Heart right ventricle (tissue), 16 donors: ENCODE results near the gene UBAP1. TPM values are rescaled to one million over a fixed set of nuclear protein-coding genes. Genes with fewer than 3 reads are reported as not detected.
"Not testable (repeated sequence)": the region's sequence is repeated elsewhere in the genome, so short reads cannot be mapped to it uniquely, and the experiment has no call there.

Experiments used
- ATAC-seq, 8 donors: fragments of 200-7000 bp; cut with Tn5 transposase; one replicate each; pipeline ENCODE4 v1.9.1; 2020; ENCODE audit warnings: mild to moderate bottlenecking in 8 of 8, moderate library complexity in 8 of 8, moderate number of reproducible peaks in 1 of 8
- DNase-seq, 2 donors: peaks; one replicate each; pipeline ENCODE4 v3.0.0-alpha.2; 2020
- H3K27ac ChIP-seq, 10 donors: fragments of 200-600 bp; sonication (generic) in 2 of 10; one replicate each; pipeline versions ENCODE4 v1.5.0 to v1.8.0; 2020 to 2022; ENCODE audit warnings: mild to moderate bottlenecking in 3 of 10
- H3K27me3 ChIP-seq, 7 donors: fragments of 200-600 bp; one replicate each; pipeline ENCODE4 v1.8.0; 2021 to 2022; ENCODE audit warnings: mild to moderate bottlenecking in 2 of 7
- H3K36me3 ChIP-seq, 9 donors: fragments of 200-600 bp; sonication (generic) in 1 of 9; one replicate each; pipeline versions ENCODE4 v1.5.0 to v1.8.0; 2020 to 2022; ENCODE audit warnings: mild to moderate bottlenecking in 2 of 9
- H3K4me1 ChIP-seq, 9 donors: fragments of 200-600 bp; sonication (generic) in 1 of 9; one replicate each; pipeline versions ENCODE4 v1.5.0 to v1.8.0; 2020 to 2022; ENCODE audit warnings: mild to moderate bottlenecking in 4 of 9
- H3K4me3 ChIP-seq, 10 donors: fragments of 200-600 bp; sonication (generic) in 2 of 10; one replicate each; pipeline versions ENCODE4 v1.5.0 to v1.8.0; 2020 to 2022; ENCODE audit warnings: mild to moderate bottlenecking in 7 of 10, moderate library complexity in 2 of 10
- H3K9me3 ChIP-seq, 11 donors: fragments of 200-600 bp in 10 of 11; sonication (generic) in 2 of 11; one replicate each; pipeline versions ENCODE4 v1.5.0 to v1.8.0; 2013 to 2022; ENCODE audit warnings: mild to moderate bottlenecking in 2 of 11, control low read depth in 1 of 11, moderate library complexity in 1 of 11
- WGBS, 2 donors: extraction: QIAGEN DNeasy Blood & Tissue Kit; methylation state at CpG; one replicate each; pipeline ENCODE4 v1.1.7; 2013; ENCODE audit warnings: inconsistent platforms in 1 of 2; 5-methylcytosine and 5-hydroxymethylcytosine counted together
- intact Hi-C, 10 donors: fragments of 100-400 bp; cut with DNase I; formaldehyde crosslinking; loops; one replicate each; pipeline versions ENCODE4 v1.11.1 to v1.14.2; 2022
- long read RNA-seq, 3 donors: library from polyadenylated mRNA; unstranded; transcript quantifications; one replicate each; pipeline ENCODE4 v2.0.0, GENCODE V29; 2020 to 2021
- polyA plus RNA-seq, 2 donors: library from polyadenylated mRNA; stranded (reverse); fragments of 200-250 nt; gene quantifications; one replicate each; pipeline ENCODE4 v1.2.3, GENCODE V29; 2013
- total RNA-seq, 10 donors: library from RNA; stranded (reverse); fragmentation: NEBNext Ultra II Directional in 3 of 10; extraction: Animal tissue kit (Norgen Biotek cat#: 25700) in 3 of 10; gene quantifications; one replicate each; pipeline versions ENCODE4 v1.2.1 to v1.2.4, GENCODE V29; 2021 to 2023
- TF ChIP-seq, protein P1 (sequence below), 9 donors: fragments of 200-600 bp; sonication (generic) in 2 of 9; IDR thresholded peaks; one replicate each; pipeline versions ENCODE4 v1.5.0 to v1.8.0; 2021 to 2022; ENCODE audit warnings: antibody characterized with exemption in 9 of 9, mild to moderate bottlenecking in 5 of 9, moderate library complexity in 1 of 9
- donor health status: Arrhythmogenic right ventricular cardiomyopathy.
- donor health status: ischemic (EF 13 %, LVEDD 7.1; RV severe dilation, severe dysfunction).
- donor health status: healthy with polysubstance abuse.
- donor health status: DM: no; HTN: yes; CAD: no.
- donor health status: DM: no; HTN: no; CAD: no.
- donor health status: ischemic (EF 25% LVEDD 6.9; RV normal size, moderate dysfunction).
- donor health status: ischemic (EF 25% LVEDD 5.7; RV mildly dilated, moderate dysfunction).
- donor health status: healthy.
- donor health status: DM: yes; HTN: yes; CAD: no.
- donor health status: Ischemic cardiomyopathy.
- donor health status: ischemic (EF 35%, LVEDD 5.7; RV mildly dilated, moderate dysfunction).
- donor health status: nonischemic (EF 11% LVEDD 7.7; RV severe dilation, severe dysfunction).
- donor health status: DM: yes; HTN: yes; CAD: no.
- donor health status: PGD.
- donor health status: ischemic (EF 29% LVEDD 5.4; RV normal size, mild dysfunction).
- donor health status: nonischemic (EF 23%, LVEDD 6.1; RV moderate dilation, normal function).

The UBAP1 gene
- total RNA-seq (10 to 100 TPM; 39.5 to 54.2 (median 43.3) TPM), polyA plus RNA-seq (10 to 100 TPM; 18.4 to 41.1 TPM)
- long read RNA-seq, donor 1, transcript UBAP1-201 (7 exons, 2,735 nt): major isoform, 27 of 38 reads
- long read RNA-seq, donor 1, partial matches to known transcripts: 4 of 38 reads
- long read RNA-seq, donor 1, other reads (novel, unspliced or antisense): 5 of 38 reads
- long read RNA-seq, donor 2, transcript UBAP1-201 (7 exons, 2,735 nt): major isoform, 37 of 63 reads
- long read RNA-seq, donor 2, partial matches to known transcripts: 10 of 63 reads
- long read RNA-seq, donor 2, other reads (novel, unspliced or antisense): 15 of 63 reads
- long read RNA-seq, donor 3, transcript UBAP1-201 (7 exons, 2,735 nt): major isoform, 79 of 99 reads
- long read RNA-seq, donor 3, partial matches to known transcripts: 12 of 99 reads
- long read RNA-seq, donor 3, other reads (novel, unspliced or antisense): 5 of 99 reads

- Histone ChIP-seq H3K4me1 (peaks cover 0 to 35% (median 17%) of the 10 kb centered on the region in 9 donors), H3K36me3 (peaks cover 0 to 10% (median 0%) of the 10 kb centered on the region in 9 donors), H3K4me3 (peak within 1 kb of the TSS; percentile 62 to 90 (median 72)), H3K27ac (peak within 1 kb of the TSS; percentile 68 to 97 (median 92)), H3K9me3 (no peaks in the 10 kb centered on the region), H3K27me3 (no peaks in the 10 kb centered on the region)
- ATAC-seq (peak; percentile 98 to 100 (median 100)), DNase-seq (peak; percentile 95 to 97)
- intact Hi-C loops: loop anchor here in 8 of 10 donors (2.0 to 10.0 kb wide), 5 partner anchors 51 to 74 kb away; partner anchors contain the start of gene DCAF12 (in 5 of the 8)
- TF ChIP-seq, protein P1, sequence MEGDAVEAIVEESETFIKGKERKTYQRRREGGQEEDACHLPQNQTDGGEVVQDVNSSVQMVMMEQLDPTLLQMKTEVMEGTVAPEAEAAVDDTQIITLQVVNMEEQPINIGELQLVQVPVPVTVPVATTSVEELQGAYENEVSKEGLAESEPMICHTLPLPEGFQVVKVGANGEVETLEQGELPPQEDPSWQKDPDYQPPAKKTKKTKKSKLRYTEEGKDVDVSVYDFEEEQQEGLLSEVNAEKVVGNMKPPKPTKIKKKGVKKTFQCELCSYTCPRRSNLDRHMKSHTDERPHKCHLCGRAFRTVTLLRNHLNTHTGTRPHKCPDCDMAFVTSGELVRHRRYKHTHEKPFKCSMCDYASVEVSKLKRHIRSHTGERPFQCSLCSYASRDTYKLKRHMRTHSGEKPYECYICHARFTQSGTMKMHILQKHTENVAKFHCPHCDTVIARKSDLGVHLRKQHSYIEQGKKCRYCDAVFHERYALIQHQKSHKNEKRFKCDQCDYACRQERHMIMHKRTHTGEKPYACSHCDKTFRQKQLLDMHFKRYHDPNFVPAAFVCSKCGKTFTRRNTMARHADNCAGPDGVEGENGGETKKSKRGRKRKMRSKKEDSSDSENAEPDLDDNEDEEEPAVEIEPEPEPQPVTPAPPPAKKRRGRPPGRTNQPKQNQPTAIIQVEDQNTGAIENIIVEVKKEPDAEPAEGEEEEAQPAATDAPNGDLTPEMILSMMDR (IDR thresholded peaks at IDR 0.05): no peak
- WGBS, 2 donors: 1% methylated on average over 48 of the region's 48 CpGs
Observed at GRCh38 chr9:34178436-34179212, at the start of gene UBAP1. Gene UBAP1 (plus strand): TSS chr9:34179043. CDS start chr9:34220915, 41,872 bp downstream.

GRCh38 chr9:34131571-34131970, 47.3 kb upstream of the UBAP1 start:
- intact Hi-C loops: loop anchor here in 1 of 10 donors (10.0 kb wide), 1 partner anchor 63 kb away; no protein-coding TSS in a partner anchor
- WGBS, 2 donors: 94 to 95% methylated on average over 7 of the region's 7 CpGs

DNA sequence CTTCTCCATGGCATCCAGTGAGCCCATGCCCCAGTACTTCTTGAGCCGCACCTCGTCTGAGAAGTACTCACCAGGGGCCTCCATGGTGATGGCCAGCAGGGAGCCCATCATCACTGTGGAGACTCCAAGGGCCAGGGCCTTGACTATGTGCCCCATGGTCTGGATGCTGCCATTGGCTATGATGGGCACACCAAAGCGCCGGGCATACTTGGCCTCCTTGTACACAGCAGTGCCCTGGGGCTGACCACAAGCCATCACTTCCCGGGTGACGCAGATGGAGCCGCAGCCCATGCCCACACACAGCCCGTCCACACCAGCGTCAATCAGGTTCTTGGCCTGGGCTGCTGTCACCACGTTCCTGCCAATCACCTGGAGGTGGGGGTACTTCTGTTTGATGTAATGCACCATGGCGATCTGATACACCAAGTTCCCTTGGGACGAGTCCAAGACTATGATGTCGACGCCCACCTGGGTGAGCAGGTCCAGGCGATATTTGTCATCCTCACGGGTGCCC, 45.4 kb upstream of the UBAP1 start:
- H3K27me3 ChIP-seq: no peaks in the 10 kb centered on the region
- DNase-seq (no peak), ATAC-seq (no peak)
- H3K9me3 ChIP-seq: no peaks in the 10 kb centered on the region
- H3K4me3 ChIP-seq: no peak overlapping the region
- TF ChIP-seq, protein P1 (IDR thresholded peaks at IDR 0.05): no peak
- WGBS, 2 donors: 88 to 93% methylated on average over 16 of the region's 16 CpGs
- intact Hi-C loops: loop anchor here in 1 of 10 donors (10.0 kb wide), 1 partner anchor 61 kb away; no protein-coding TSS in a partner anchor
- no peaks in the 10 kb centered on the region for H3K4me1 ChIP-seq
- no peak overlapping the region for H3K27ac ChIP-seq
- H3K36me3 ChIP-seq: no peaks in the 10 kb centered on the region

More at GRCh38 chr9:34131571-34131970, 47.3 kb upstream of the UBAP1 start:
- Histone ChIP-seq H3K4me1 (peaks cover 0 to 8% (median 5%) of the 10 kb centered on the region in 9 donors), H3K36me3 (no peaks in the 10 kb centered on the region), H3K4me3 (no peak overlapping the region), H3K27ac (no peak overlapping the region), H3K27me3 (no peaks in the 10 kb centered on the region), H3K9me3 (no peaks in the 10 kb centered on the region)
- no peak for DNase-seq
- TF ChIP-seq, protein P1 (IDR thresholded peaks at IDR 0.05): no peak
- ATAC-seq: no peak

DNA sequence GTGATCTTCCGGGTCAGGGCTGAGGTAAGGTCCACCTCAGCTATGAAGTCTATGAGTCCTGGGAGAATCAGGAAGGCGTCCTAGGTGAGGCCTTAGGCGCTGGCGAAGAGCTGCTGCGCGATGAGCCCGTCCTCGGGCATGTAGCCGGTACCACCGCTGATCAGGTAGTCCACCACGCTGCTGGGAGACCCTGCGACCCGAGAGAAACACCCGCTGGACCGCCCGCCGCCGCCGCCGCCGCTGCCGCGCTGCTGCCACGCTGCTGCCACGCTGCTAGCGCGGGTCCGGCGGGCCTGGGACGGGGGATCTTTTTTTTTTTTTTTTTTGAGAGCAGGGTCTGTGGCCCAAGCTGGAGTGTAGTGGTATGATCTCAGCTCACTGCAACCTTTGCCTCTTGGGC, 44.3 kb upstream of the UBAP1 start:
- WGBS, 2 donors: 91 to 94% methylated on average over 25 to 30 of the region's 30 CpGs
- Histone ChIP-seq H3K36me3 (no peaks in the 10 kb centered on the region), H3K27me3 (no peaks in the 10 kb centered on the region), H3K27ac (no peak overlapping the region), H3K9me3 (no peaks in the 10 kb centered on the region), H3K4me1 (peaks cover 0 to 5% (median 3%) of the 10 kb centered on the region in 9 donors), H3K4me3 (no peak overlapping the region)
- TF ChIP-seq, protein P1 (IDR thresholded peaks at IDR 0.05): no peak
- no peak for DNase-seq
- ATAC-seq: no peak
- intact Hi-C loops: loop anchor here in 1 of 10 donors (10.0 kb wide), 1 partner anchor 60 kb away; no protein-coding TSS in a partner anchor

DNA sequence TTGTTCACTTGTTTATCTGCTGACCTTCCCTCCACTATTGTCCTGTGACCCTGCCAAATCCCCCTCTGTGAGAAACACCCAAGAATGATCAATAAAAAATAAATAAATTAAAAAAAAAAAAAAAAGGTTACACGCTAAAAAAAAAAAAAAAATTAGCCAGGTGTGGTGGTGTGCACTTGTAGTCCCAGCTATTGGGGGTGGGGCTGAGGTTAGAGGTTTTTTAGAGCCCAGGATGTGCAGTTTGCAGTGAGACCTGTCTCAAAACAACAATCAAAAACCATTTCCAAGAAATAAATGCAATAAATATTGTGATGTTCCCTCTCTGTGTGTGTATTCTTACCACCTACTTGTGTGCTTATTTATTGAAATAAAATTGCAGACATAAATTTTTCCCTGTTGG, 40.2 kb upstream of the UBAP1 start:
- H3K27ac ChIP-seq, H3K9me3 ChIP-seq, DNase-seq, ATAC-seq, H3K36me3 ChIP-seq, H3K27me3 ChIP-seq, H3K4me3 ChIP-seq: not testable (repeated sequence)
- intact Hi-C loops: loop anchor here in 1 of 10 donors (10.0 kb wide), 1 partner anchor 56 kb away; no protein-coding TSS in a partner anchor
- peaks cover 0 to 19% (median 10%) of the 10 kb centered on the region in 9 donors for H3K4me1 ChIP-seq
- 83 to 100% methylated on average over 1 of the region's 1 CpG for WGBS, 2 donors
